DND-41 (cell line): ENCODE data around the gene GJD3.
"Not testable (repeated sequence)": the region's sequence is repeated elsewhere in the genome, so short reads cannot be mapped to it uniquely, and the experiment has no call there.

Experiments used
- ATAC-seq: fragments of 200-7000 bp; cut with Tn5 transposase; 3 replicates; pipeline ENCODE4 v1.9.1; 2021; ENCODE audit warnings: low read depth; ENCODE audit not compliant: insufficient read depth
- DNase-seq: peaks from one replicate; pipeline ENCODE4 v3.0.0-alpha.2; 2020
- H2AFZ ChIP-seq: 2 replicates; pipeline ENCODE4 v1.6.0; 2012; ENCODE audit warnings: low read depth, low read length
- H3K27ac ChIP-seq: 2 replicates; pipeline ENCODE4 v1.5.1; 2012; ENCODE audit warnings: low read length, inconsistent platforms
- H3K27me3 ChIP-seq: fragments of 200-600 bp; sonication (generic); 2 replicates; pipeline ENCODE4 v1.6.0; 2012; ENCODE audit warnings: low read length, mild to moderate bottlenecking, inconsistent platforms; ENCODE audit not compliant: insufficient read depth, poor library complexity
- H3K36me3 ChIP-seq: 2 replicates; pipeline ENCODE4 v1.5.1; 2012; ENCODE audit warnings: low read length, inconsistent platforms; ENCODE audit not compliant: insufficient read depth
- H3K4me1 ChIP-seq: 2 replicates; pipeline ENCODE4 v1.5.1; 2012; ENCODE audit warnings: mild to moderate bottlenecking, low read length; ENCODE audit not compliant: insufficient read depth
- H3K4me2 ChIP-seq: 2 replicates; pipeline ENCODE4 v1.6.0; 2012; ENCODE audit warnings: mild to moderate bottlenecking, moderate library complexity, low read length, inconsistent platforms; ENCODE audit not compliant: insufficient read depth
- H3K4me3 ChIP-seq, 2 experiments: fragments of 200-600 bp in 1 of 2; shearing (Covaris generic) in 1 of 2; 2 replicates each; pipeline ENCODE4 v1.5.1; 2012 to 2016; ENCODE audit warnings: inconsistent platforms in 2 of 2, low read length in 2 of 2, mild to moderate bottlenecking in 2 of 2, low read depth in 1 of 2, moderate library complexity in 1 of 2
- H3K79me2 ChIP-seq: 2 replicates; pipeline ENCODE4 v1.6.0; 2012; ENCODE audit warnings: low read length, inconsistent platforms; ENCODE audit not compliant: insufficient read depth
- H3K9ac ChIP-seq: 2 replicates; pipeline ENCODE4 v1.6.0; 2012; ENCODE audit warnings: low read depth, mild to moderate bottlenecking, inconsistent platforms, low read length, moderate library complexity
- H3K9me3 ChIP-seq: 2 replicates; pipeline ENCODE4 v1.5.1; 2012; ENCODE audit warnings: low read length, moderate library complexity, mild to moderate bottlenecking, inconsistent platforms; ENCODE audit not compliant: insufficient read depth, severe bottlenecking
- H4K20me1 ChIP-seq: 2 replicates; pipeline ENCODE4 v1.6.0; 2012; ENCODE audit warnings: low read length; ENCODE audit not compliant: insufficient read depth
- CTCF ChIP-seq: IDR thresholded peaks from 2 replicates; pipeline ENCODE4 v1.5.1; 2012; ENCODE audit warnings: borderline replicate concordance, low read length, moderate library complexity, mild to moderate bottlenecking; ENCODE audit not compliant: poor library complexity, severe bottlenecking; ENCODE audit errors: extremely low read depth
- EZH2 ChIP-seq: IDR thresholded peaks from 3 replicates; pipeline ENCODE4 v1.6.1; 2012; ENCODE audit warnings: borderline replicate concordance, low read depth, mild to moderate bottlenecking, moderate library complexity, low read length, inconsistent platforms; ENCODE audit not compliant: severe bottlenecking

The GJD3 gene

GRCh38 chr17:40374821-40375498, 10.4 kb upstream of the GJD3 start:
- H3K4me3 ChIP-seq, result no peak overlapping the region
- no peaks in the 10 kb centered on the region for H3K36me3 ChIP-seq
- no peak overlapping the region for H3K4me2 ChIP-seq
- H3K9ac ChIP-seq, result no peak overlapping the region
- no peak overlapping the region for H3K27ac ChIP-seq
- no peak overlapping the region for H2AFZ ChIP-seq
- H4K20me1 ChIP-seq, result no peaks in the 10 kb centered on the region
- no peaks in the 10 kb centered on the region for H3K79me2 ChIP-seq
- no peaks in the 10 kb centered on the region for H3K27me3 ChIP-seq
- no peaks in the 10 kb centered on the region for H3K9me3 ChIP-seq
- H3K4me1 ChIP-seq, result no peaks in the 10 kb centered on the region
- DNase-seq, result no peak
- ATAC-seq, result no peak
- TF ChIP-seq EZH2 (no peak), CTCF (no peak)

- Histone ChIP-seq H3K4me2 (no peak overlapping the region), H4K20me1 (no peaks in the 10 kb centered on the region), H3K79me2 (no peaks in the 10 kb centered on the region), H2AFZ (no peak overlapping the region), H3K9ac (no peak overlapping the region), H3K9me3 (no peaks in the 10 kb centered on the region), H3K4me3 (no peak overlapping the region), H3K4me1 (no peaks in the 10 kb centered on the region), H3K27ac (no peak overlapping the region), H3K27me3 (no peaks in the 10 kb centered on the region), H3K36me3 (no peaks in the 10 kb centered on the region)
- TF ChIP-seq EZH2, result no peak
- no peak for TF ChIP-seq CTCF
- ATAC-seq (no peak), DNase-seq (no peak)
Observed at GRCh38 chr17:40373999-40374398, 9.5 kb upstream of the GJD3 start.

GRCh38 chr17:40373324-40373723, 8.8 kb upstream of the GJD3 start:
- Histone ChIP-seq H3K9me3 (no peaks in the 10 kb centered on the region), H3K79me2 (no peaks in the 10 kb centered on the region), H3K27me3 (no peaks in the 10 kb centered on the region), H3K4me1 (no peaks in the 10 kb centered on the region), H2AFZ (no peak overlapping the region), H4K20me1 (no peaks in the 10 kb centered on the region), H3K4me3 (no peak overlapping the region), H3K36me3 (no peaks in the 10 kb centered on the region), H3K9ac (no peak overlapping the region), H3K4me2 (no peak overlapping the region), H3K27ac (no peak overlapping the region)
- ATAC-seq, result no peak
- TF ChIP-seq EZH2, result no peak
- no peak for TF ChIP-seq CTCF
- DNase-seq, result no peak

- not testable (repeated sequence) for H3K27ac ChIP-seq, H3K79me2 ChIP-seq
Observed at GRCh38 chr17:40372644-40373043, 8.1 kb upstream of the GJD3 start.

More at GRCh38 chr17:40372644-40373043, 8.1 kb upstream of the GJD3 start:
- not testable (repeated sequence) for ATAC-seq, H3K4me3 ChIP-seq, H4K20me1 ChIP-seq, DNase-seq, H2AFZ ChIP-seq, H3K9me3 ChIP-seq, H3K4me1 ChIP-seq, H3K9ac ChIP-seq, H3K27me3 ChIP-seq, H3K36me3 ChIP-seq, H3K4me2 ChIP-seq
